ENCODE results near the gene TOP3B.

TOP3B gene

GRCh38 chr22:21980547-21980946, 2.0 kb downstream of the TOP3B start:
- DNase-seq (ENCODE audit: low read depth in 3 of 3, low spot score in 1 of 3) = no peak

- no peak for DNase-seq (ENCODE audit: low read depth in 3 of 3, low spot score in 1 of 3)
Measured at GRCh38 chr22:21978564-21979386, 3.8 kb downstream of the TOP3B start.

- no peak for DNase-seq (ENCODE audit: low read depth in 3 of 3, low spot score in 1 of 3)
Measured at GRCh38 chr22:21977814-21978213, 4.8 kb downstream of the TOP3B start.

GRCh38 chr22:21975854-21976345, 6.7 kb downstream of the TOP3B start:
- no peak for DNase-seq (ENCODE audit: low read depth in 3 of 3, low spot score in 1 of 3)

DNA sequence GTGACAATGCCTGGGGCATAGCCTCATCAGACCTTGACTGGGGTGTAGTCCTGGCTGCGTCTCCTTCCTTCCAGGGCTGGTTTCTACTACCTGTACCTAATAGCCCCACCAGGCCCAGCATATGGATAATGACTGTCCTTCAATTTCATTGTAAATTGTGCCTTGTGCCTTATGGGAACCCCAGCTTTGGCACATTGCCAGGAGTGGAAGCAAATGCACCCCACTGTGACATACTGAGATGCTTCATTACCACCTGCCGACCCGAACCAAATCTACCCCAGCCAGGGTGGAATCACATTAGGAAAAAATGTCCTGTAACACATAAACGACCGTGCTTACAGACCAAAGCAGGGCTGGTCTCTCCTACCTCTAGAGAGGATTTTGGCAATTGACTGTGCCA, 7.3 kb downstream of the TOP3B start:
- DNase-seq (ENCODE audit: low read depth in 3 of 3, low spot score in 1 of 3) = no peak

- no peak for DNase-seq (ENCODE audit: low read depth in 3 of 3, low spot score in 1 of 3)
Measured at GRCh38 chr22:21974058-21974649, 8.4 kb downstream of the TOP3B start.

DNA sequence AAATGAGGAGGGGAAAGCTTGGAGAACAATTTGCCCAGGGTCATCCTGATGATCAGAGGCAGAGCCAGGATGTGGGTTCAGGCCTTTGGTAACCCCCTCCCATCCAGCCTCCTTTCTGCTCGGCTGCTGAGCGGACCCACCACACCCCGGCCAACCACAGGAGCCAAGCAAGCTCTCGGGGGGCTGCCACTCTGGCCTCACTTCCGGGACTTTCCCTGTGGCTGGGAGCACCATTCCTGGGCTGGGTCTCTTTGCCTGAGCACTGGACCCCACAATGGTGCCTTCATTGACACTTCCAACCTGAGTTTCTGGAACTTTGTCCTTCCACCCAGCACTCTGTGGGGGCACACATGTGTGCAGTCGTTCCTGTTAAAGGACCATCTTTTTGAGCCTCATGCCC, 9.8 kb downstream of the TOP3B start:
- no peak for DNase-seq (ENCODE audit: low read depth in 3 of 3, low spot score in 1 of 3)

DNA sequence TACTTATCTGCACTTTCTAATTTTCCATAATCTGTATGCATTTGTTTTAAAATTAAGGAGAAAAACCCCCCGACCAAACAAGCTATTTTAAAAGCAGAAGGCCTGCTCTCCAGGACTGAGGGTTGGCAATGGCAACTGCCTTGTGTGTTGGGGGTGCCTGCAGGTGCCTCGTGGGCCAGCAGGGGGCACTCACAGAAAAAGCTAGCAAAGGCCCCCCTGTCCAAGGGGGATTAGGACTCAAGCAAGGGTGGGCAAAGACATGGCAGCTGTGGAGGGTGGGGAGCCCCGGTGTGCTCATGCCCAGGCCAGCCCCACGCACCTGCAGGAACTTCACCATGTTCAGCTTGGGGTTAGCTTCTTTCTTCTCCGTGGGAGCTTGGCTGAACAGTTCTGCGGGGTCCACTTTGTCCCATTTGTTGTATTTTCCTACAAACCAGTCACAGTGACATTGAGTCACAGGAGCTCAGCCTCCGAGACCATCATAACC, 10.3 kb downstream of the TOP3B start:
- DNase-seq (ENCODE audit: low read depth in 3 of 3, low spot score in 1 of 3) = peak in 1 of 3 donors; percentile 51

GRCh38 chr22:21971858-21972275, 10.7 kb downstream of the TOP3B start:
- no peak for DNase-seq (ENCODE audit: low read depth in 3 of 3, low spot score in 1 of 3)

- no peak for DNase-seq (ENCODE audit: low read depth in 3 of 3, low spot score in 1 of 3)
Measured at GRCh38 chr22:21970800-21971617, 11.6 kb downstream of the TOP3B start.

DNA sequence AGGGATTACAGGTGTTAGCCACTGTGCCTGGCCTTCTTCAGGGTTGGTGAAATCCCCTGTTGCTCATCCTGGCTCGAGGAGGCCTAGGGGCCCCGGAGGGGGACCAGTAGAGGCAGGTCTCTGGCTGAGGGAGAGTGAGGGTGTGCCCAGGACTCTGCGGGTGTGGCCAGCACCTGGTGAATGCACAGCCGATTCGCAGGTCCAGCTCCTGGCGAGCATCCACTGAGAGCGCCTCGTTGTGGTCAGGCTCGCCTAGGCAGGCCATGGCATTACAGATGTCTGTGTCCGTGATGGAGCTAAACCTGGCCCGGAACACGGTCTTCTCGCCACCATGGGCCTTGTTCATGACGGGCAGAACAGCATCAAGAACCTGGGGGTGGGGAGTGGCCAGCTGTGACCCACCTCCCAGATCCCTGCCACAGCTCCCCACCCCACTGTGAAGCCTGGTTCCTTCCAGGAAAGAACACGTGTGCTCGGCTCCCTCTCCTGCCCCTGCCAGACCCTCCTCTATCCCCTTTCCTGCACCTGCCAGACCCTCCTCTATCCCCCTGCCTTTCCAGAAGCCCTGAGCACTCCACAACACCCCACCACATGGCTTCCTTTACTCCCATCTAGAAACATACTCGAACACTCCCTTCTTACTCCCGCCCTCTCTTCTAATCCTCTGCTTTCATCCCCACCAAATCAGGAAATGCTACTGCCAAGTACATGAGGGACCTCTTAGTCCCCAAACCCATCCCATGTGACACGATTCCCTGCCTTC, 12.4 kb downstream of the TOP3B start:
- DNase-seq (ENCODE audit: low read depth in 3 of 3, low spot score in 1 of 3) = no peak

DNA sequence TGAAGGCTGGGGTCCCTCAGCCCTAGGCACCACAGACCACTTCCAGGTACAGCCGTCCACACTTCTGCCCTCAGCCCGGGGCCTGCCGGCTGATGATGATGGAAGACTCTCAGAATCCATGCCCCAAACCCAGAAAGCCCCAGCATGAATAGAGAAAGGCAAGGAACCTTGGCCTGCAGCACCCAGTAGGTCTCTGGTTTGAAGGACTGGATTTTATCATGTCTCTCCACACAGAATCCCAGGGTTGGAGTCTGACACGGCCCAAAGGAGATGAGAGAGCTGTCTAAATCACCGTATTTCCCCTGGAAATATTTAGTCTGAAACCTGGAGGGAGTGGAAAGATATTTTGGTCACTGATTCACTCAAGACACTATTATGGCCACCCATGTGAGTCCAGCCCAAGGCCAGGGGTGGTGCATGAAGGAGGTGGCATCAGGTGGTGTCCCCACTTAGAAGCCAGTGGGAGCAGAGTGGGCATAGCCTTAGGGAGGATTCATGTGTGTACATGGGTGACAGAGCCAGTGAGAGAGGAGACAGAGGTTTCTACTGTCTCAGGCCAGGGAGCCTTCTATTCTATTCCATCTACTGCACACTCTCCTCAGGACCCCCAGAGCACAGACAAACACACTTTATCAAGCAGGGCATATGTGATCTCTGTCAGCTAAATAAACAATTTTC, 14.0 kb downstream of the TOP3B start:
- DNase-seq (ENCODE audit: low read depth in 3 of 3, low spot score in 1 of 3) = no peak

GRCh38 chr22:21967693-21968271, 14.8 kb downstream of the TOP3B start:
- DNase-seq (ENCODE audit: low read depth in 3 of 3, low spot score in 1 of 3) = no peak

DNA sequence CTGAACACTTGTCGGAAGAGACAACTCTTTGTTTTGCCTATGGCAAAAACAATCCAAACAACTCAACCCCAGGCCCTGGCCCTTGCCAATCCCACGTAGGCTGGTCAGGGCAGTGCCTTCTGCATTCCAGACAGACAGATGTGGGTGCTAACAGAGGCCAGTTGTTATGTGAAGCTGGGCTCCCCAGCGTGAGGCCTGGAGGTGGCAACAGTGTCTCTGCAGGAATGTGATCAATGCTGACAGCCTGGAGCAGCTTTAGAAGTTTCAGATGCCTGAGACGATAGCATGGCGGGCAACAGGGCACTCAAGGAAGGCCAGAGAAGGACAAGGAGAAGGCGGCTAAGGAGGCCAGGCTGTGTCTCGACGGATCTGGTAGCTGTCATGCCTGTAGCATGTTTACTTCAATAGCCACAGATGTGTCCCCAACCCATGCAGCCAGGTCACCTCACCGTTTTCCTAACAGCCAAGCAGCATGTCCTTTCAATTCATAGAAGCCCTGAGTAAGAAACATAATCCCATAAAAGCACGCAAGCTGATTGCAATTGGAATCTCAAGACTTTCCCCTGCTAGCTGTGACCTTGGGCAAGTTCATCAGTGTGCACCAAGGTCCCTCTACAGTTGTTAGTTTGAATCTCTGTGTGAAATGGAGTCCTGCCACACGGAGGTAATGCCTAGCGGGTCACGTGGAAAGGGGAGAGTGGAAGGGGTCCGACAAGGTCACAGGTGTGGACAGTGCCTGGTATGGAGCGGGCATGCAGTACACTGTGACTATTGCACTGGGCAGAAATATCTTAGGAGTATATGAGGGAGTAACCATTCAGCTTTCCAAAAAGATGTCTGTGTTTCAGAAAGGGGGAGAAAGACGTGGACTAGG, 15.7 kb downstream of the TOP3B start:
- no peak for DNase-seq (ENCODE audit: low read depth in 3 of 3, low spot score in 1 of 3)

- no peak for DNase-seq (ENCODE audit: low read depth in 3 of 3, low spot score in 1 of 3)
Measured at GRCh38 chr22:21965762-21966288, 16.8 kb downstream of the TOP3B start.

DNA sequence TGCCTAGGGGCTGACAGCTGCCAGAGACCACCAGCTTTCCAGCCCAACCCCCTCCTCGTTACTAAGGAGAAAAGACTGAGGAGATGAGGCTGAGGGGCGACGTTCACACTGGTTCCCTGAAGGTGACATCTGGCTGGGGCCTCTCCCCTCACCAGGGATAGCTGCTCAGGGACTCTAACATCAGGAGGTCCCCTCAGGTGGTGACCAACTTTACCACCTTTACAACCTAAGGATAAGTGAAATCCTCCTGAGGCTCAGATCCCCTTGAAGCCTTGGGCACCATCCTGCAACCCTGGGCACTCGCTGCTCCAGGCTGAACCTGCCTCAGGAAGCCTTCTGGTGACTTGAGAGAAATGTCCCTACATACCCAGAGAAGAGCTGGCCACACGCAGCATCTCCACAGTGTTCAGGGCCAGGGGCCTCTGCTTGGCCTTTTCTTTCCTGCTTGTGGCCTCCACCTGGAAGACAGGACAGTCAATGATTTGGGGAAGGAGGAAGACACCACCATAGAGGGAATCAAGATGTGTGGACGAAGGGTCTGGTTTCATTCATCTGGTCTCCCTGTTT, 17.6 kb downstream of the TOP3B start:
- DNase-seq (ENCODE audit: low read depth in 3 of 3, low spot score in 1 of 3) = no peak

GRCh38 chr22:21964234-21964633, 18.4 kb downstream of the TOP3B start:
- DNase-seq (ENCODE audit: low read depth in 3 of 3, low spot score in 1 of 3) = no peak

DNA sequence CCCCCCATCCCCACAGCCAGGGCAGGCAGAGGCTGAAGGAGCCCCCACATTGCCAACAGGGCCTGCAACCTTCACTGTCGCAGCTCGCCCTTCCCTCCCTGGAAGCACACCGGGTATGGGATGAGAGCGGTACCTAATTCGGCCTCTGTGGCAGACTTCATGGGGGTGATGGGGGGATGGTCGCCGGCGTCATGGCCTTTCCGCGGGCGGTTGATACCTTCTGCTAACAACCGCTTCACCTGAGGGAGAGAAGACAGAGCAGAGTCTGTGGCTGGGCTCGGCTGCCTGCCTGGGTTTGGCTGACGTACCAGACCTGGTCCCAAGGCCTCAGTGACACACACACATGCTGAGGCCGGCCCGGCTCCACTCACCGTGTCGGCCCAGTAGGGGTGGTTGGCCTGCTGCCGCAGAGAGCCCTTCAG, 18.8 kb downstream of the TOP3B start:
- no peak for DNase-seq (ENCODE audit: low read depth in 3 of 3, low spot score in 1 of 3)

All from stimulated activated CD4-positive, alpha-beta T cell treated with anti-CD3 and anti-CD28 coated beads, TNF-alpha, amount 100 ng/mL, for 1 hour (primary cell).